SH-SY5Y (cell line): ENCODE data around the gene IFI27L2.

ENCODE experiments used
- GATA2 ChIP-seq: IDR thresholded peaks from 2 replicates; pipeline ENCODE4 v1.6.1; 2011; ENCODE audit warnings: mild to moderate bottlenecking, low read depth, low read length
- GATA3 ChIP-seq: IDR thresholded peaks from 2 replicates; pipeline ENCODE4 v1.6.1; 2011; ENCODE audit warnings: low read depth, mild to moderate bottlenecking, low read length, moderate library complexity

IFI27L2 gene

DNA sequence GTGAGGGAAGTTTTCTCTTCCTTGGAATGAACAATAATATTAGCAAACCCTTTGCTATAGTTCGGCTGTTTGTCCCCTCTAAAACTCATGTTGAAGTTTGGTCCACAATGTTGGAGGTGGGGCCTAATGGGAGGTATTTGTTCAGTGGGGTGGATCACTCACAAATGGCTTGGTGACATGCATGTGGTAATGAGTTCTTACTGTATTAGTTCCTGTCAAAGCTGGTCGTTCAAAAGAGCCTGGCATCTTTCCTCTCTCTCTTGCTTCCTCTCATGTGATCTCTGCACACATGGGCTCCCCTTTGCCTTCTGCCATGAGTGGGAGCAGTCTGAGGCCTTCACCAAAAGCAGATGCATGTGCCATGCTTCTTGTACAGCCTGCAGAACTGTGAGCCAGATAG, 31.7 kb upstream of the IFI27L2 start:
- TF ChIP-seq GATA2 (no peak), GATA3 (no peak)

DNA sequence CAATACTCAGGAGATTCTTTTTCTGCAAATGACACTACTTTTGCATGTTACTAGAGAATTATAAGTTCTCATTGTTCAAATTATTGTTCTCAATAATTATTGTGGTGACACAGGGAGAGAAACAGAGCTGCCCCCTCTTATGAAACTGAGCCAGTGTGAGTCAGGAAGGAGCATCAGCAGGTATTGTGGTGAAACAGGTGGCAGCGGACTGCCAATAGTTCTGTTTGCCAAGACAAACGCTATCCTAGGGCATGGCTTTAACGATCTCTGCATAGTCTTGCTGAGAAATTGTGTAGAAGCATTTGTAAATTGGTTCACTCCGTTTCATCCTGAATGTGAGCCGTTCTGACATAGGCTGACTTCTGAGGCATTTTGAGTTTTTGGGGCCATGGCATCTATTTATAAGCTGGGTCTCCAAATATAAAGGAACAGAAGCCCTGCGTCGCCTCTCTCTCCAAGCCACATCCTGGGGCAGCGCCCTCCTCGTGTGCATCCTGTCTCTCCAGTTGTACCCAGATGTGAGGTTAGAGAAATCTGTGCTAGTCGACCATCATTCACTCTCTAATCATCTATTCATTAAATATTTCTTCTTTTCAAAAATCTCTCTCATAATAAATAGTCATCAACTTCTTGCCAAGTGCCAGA, 29.0 kb upstream of the IFI27L2 start:
- no peak for TF ChIP-seq GATA2
- no peak for TF ChIP-seq GATA3

DNA sequence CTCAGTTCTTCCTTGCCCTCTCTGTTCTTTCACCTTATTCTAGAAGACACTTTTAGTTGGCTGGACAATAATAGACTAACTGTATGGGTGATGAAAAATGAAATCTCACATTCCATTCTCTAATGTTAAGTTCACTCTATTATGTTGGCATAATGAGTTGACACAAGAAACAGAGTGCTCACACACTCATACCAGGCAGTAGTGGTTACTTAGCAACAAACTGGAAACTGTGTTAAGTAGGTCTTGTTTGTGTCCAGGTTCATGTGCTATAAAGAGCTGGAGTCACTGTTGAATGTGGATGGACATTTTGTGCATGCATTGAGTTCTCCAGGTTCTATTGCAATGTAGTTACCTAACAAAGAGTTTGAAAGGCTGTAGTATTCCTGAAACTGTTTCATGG, 27.8 kb upstream of the IFI27L2 start:
- TF ChIP-seq GATA3 (no peak), GATA2 (no peak)

DNA sequence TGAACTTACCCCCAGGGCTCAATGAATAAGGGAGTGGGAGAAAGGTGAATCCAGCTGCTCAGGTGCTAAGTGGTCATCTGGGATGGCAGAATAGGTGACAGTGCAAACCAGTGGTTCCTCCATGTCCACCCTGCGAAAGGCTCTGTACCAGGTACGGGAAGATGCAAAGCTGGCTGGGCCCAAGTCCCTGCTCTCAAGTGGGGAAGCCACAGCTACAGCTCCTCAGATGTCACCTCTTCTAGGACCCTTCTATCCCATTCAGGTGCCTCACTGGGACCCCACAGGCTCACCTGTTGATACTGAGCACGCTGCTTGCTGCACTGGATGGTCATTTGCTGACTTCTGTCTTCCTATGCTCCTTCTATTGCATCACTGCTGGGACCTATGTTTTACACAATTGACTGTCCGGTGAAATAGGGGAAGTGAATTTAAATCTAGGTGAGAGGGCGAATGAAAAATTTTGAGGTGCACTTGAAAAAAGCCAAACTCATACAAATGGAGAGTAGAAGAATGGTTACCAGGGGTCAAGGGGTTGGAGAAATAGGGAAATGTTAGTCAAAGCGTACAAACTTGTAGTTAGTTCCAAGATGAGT, 24.4 kb upstream of the IFI27L2 start:
- TF ChIP-seq GATA2 (no peak), GATA3 (no peak)

DNA sequence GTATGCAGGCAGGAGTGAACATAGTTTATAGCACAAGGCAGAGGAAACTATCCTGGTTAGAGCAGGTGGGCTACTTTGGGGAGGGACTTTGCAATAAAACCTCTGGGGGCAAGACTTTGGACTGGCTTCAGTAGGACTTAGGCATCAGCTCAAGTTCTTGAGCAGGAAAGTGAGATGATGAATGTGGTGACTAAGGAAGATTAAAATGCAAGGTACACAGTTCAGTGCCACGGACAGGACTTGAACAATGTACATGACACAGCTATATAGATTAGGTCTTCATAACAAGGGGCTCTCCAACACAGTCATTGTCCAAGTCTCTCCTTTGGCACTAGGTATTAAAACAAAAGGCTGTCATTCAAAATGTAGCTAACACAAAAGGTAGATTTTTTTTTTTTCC, 23.3 kb upstream of the IFI27L2 start:
- TF ChIP-seq GATA2 (no peak), GATA3 (no peak)

DNA sequence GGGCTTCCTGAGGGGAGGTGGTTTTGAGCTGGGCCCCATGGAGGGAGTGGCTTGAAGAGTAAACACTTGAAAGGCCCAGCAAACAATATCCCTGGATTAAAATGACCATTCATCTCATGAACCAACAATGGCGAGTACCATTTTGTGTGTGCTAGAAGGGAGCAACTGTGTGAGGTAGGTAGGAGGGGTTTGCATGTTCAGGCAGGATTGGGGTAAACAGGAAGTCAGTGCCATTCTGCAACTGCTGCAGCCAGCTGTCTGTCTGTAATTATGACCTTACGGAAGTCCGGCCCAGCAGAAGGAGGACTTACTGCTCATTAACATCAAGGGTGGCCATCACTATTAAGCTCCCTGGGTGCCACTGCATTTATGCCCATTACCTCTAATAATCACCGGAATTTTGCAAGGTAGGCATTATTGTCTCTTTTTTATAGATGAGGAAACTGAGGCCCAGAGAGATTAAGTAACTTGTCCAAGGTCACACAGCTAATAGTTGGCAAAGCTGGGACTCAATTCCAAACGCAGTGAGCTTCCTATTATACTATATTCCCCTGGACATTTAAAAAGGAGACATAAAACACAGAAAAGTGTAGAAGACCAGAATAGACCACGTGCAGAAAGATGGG, 16.6 kb upstream of the IFI27L2 start:
- TF ChIP-seq GATA3 = no peak
- no peak for TF ChIP-seq GATA2

DNA sequence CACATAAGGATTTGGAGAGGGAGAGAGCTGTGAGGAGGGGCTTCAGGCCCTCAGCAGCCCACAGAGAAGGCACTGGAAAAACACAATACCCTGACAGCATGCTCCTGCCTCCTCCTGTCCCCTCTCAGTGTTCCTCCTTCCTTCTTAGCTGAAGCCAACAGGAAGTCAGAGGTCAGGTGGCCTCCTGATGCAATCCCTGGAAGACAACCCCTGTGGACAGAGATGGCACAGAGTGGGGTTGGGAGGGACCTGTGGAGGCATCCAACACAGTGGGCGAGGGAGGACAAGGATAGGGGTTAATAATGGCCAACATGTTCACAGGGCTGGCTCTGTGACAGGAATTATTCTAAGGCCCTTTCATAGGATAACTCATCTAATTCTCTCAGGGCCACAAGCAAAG, 15.4 kb upstream of the IFI27L2 start:
- TF ChIP-seq GATA3 (no peak), GATA2 (no peak)

DNA sequence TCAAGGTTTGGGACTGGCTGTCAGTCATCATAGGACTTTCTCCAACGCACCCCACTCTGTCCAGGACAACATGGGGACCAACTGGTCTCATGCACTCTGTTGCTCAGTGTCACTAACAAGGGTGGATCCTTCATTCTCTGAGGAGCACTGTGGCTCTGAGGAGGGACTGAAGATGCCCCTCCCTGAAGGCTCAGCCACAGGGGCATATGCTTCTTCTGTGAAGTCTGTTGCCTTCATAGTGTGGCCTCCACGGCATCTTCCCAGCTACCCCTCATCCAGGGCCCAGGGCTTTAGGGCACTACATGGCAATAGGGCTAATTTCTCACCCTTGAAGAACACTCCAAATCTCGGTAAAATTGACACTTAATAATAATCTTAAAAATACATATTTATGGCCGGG, 14.3 kb upstream of the IFI27L2 start:
- TF ChIP-seq GATA3 (no peak), GATA2 (no peak)

DNA sequence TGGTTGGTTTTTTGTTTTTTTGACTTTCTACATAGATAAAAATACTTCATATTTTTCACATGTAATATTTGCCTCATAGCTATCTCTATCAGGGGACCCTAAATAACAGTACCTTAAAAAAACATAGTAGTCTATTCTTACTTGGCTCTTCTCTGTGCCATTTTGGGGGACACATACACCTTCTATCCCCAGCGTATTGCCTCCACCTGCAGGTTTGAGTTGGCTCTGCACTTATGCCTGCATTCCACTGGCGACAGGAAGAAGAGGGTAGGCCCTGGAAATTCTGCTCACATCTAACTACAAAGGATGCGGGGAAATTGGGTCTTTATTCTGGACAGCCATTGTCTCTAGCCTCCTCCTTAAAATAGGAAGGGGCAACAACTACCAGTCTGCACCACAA, 13.8 kb upstream of the IFI27L2 start:
- TF ChIP-seq GATA2 (no peak), GATA3 (no peak)

DNA sequence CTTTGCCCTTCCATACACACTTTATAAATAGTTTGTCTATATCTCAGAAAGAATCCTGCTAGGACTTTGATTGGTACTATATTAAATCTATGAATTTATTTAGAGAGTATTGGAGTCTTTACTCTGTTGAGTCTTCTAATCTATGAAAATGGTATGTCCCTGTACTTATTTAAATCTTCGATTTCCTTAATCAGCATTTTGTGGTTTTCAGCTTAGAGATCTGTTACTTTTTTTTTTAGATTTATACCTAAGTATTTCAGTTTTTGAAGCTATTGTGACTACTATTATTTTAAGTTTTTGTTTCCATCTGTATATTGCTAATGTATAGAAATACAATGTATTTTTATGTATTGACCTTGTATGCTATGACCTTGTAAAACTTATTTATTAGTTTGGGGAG, 13.4 kb upstream of the IFI27L2 start:
- no peak for TF ChIP-seq GATA3
- no peak for TF ChIP-seq GATA2

DNA sequence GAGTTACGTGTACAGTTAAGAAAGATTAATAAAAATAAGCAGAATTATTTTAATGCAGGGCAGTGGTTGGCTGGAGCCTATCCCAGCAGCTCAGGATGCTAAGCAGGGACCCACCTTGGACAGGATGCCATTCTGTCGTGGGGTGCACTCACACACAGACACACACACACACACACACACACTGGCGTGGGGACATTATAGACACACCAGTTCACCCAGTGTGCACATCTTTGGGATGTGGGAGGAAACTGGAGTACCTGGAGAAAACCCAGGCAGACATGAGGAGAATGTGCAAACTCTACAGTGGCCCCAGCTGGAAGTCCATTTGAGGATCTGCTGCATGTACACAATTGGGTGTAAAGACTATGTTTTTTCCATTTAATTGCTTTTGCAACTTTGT, 12.8 kb upstream of the IFI27L2 start:
- TF ChIP-seq GATA3 = no peak
- no peak for TF ChIP-seq GATA2

DNA sequence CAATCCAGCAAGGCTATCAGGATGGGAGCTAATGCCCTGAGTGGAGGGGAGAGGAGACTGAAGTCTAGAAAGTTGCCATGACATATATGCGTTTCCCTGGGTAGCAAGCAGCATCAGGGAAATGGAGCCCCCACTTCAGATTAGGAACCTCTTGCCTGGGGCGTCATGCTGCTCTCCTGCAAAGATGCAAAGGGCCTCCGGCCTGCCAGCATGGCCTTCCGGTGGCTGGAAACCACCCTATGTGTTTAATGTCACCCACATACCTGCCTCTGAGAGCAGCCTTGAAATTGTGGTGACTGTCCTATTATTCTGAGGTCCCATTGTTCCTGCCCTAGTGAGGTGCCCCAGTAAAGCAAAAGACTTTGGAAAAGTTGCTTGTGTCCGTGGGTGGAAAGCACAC, 10.0 kb upstream of the IFI27L2 start:
- TF ChIP-seq GATA3 = no peak
- TF ChIP-seq GATA2 = no peak

DNA sequence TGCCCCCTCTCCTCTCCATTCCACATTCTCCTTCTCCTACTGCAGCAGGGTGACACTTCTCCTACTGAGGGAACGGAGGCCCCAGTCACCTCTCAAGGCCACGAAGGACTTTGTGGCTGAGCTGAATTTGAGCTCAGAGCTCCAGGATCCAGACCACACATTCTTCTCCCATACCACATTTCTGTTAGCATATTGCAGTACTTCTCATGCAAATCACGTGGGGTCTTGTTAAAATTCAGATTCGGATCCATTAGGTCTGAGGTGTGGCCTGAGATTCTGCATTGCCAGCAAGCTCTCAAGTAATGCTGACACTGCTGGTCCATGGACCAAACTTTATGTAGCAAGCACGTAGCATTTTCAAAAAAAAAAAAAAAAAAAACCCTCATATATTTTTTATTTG, 9.6 kb upstream of the IFI27L2 start:
- TF ChIP-seq GATA2 = no peak
- no peak for TF ChIP-seq GATA3

DNA sequence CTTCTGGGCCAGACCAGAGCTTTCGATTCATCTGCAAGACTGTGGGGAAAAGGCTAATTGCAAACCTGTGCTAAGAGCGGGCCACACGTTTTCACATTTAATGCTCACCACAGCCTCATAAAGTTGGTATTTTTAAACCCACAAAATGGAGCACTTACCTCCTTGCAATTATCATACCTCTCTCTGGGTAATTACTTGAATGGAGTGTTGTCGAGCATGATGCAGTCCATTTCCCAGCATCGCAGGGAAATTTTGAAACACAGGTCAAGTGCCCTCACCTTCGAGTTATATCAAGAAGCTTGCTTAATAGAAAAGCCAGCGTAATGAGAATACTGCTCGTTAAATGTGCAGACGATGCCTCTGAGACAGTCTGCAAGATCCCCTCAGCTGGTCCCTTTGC, 8.8 kb upstream of the IFI27L2 start:
- TF ChIP-seq GATA3 = no peak
- TF ChIP-seq GATA2 = no peak

DNA sequence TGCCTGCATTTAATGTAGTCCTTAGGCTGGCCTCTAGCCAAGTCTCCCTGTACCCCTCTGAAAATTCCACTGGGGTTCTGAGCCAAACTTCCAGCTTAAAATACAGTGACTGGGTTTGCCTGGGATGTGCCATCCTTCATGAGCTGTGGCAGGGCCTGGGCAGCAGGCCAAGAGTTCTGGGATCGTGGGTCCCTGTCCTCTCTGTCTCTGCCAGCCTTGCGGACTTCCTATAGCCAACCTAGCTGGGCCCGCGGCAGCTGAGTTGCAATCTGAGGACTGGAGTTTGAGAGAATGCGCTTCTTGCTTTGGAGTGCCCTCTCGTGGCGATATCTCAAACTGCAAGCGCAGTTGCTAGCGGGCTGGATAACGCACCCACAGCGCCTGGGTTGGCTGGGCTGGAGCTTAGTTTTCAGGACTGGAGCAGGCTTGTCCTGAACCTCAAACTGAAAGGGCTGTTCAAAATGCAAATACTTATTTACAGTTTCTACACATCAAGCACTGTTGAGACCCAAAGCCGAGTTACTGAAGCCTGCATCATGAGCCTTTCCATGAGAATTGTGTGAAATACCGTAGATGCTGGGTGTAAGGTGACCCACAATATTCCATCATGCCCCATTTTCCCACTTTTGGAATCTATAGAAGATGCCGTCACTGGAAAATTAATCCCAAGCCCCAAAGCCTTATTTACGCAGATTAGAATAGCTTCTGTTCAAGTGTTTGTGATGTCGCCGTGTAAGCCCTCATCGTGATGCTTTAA, 7.3 kb upstream of the IFI27L2 start:
- TF ChIP-seq GATA3 (no peak), GATA2 (no peak)

DNA sequence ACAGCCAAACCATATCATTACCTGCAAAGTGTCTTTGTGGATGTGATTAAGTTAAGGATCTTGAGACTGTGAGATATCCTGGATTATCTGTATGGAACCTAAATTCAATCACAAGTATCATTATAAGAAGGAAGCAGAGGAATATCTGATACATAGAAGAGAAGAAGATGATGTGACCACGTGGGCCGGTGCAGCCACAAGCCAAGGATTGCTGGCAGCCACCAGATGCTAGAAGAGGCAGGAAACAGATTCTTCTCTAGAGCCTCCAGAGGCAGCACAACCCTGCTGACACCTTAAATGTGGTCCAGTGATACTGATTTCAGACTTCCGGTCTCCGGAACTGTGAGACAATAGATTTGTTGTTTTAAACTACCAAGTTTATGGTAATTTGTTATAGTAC, 6.1 kb upstream of the IFI27L2 start:
- no peak for TF ChIP-seq GATA3
